Astrocyte of the cerebellum (primary cell): Measurements from ENCODE around the gene TAMALIN.

ENCODE experiments used
- DNase-seq: peaks from one replicate; pipeline ENCODE4 v3.0.0-alpha.2; 2011; ENCODE audit warnings: low read depth
- H3K4me3 ChIP-seq: 2 replicates; pipeline ENCODE4 v1.5.1; 2011; ENCODE audit warnings: mild to moderate bottlenecking, low read depth, low read length, moderate library complexity
- in situ Hi-C: cut with HindIII; loops from 2 replicates; pipeline ENCODE4 v1.10.0; 2017; ENCODE audit warnings: low sequenced_read_pairs
- TF ChIP-seq, protein P1 (sequence below): IDR thresholded peaks from 2 replicates; pipeline ENCODE4 v1.5.1; 2012; ENCODE audit warnings: low read length, low read depth, moderate library complexity, mild to moderate bottlenecking; ENCODE audit errors: missing control alignments

TAMALIN gene

DNA sequence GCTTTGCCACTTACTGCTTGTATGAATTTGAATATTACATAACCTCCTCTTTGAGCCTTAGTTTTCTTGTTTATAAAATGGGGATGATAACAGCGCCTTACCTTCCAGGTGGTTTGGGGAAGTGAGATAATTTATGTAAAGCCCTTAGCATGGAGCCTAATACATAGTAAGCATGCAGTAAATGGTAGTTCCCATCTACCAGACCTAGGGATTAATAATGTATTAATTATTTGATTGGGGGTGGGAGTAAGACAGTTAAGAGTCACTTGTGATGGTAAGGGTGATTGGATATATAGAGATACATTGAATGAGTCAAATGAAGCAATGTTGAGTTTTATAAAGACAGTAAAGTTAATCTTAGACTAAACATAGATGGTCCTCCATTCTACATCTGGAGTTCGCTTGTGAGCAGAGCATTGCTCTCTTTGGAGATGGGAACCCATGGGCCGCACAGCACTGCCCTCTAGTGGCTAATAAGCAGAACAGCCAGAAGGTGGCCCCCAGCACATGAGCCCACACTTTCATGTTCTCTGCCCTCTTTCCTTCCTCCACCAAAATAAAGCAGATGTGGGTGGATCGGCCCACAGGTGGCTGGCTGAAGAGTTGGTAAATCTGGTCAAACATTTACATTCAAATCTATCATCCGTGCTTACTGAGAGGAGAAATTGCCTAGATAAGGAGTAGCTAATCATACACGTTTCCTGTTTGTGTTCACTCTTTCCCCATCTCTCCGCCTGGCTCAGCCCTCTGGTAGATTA, 26.5 kb upstream of the TAMALIN start:
- H3K4me3 ChIP-seq, result no peak overlapping the region
- in situ Hi-C loops, result no loop called here
- DNase-seq, result peak; percentile 29
- TF ChIP-seq, protein P1, sequence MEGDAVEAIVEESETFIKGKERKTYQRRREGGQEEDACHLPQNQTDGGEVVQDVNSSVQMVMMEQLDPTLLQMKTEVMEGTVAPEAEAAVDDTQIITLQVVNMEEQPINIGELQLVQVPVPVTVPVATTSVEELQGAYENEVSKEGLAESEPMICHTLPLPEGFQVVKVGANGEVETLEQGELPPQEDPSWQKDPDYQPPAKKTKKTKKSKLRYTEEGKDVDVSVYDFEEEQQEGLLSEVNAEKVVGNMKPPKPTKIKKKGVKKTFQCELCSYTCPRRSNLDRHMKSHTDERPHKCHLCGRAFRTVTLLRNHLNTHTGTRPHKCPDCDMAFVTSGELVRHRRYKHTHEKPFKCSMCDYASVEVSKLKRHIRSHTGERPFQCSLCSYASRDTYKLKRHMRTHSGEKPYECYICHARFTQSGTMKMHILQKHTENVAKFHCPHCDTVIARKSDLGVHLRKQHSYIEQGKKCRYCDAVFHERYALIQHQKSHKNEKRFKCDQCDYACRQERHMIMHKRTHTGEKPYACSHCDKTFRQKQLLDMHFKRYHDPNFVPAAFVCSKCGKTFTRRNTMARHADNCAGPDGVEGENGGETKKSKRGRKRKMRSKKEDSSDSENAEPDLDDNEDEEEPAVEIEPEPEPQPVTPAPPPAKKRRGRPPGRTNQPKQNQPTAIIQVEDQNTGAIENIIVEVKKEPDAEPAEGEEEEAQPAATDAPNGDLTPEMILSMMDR, result peak; percentile 96

DNA sequence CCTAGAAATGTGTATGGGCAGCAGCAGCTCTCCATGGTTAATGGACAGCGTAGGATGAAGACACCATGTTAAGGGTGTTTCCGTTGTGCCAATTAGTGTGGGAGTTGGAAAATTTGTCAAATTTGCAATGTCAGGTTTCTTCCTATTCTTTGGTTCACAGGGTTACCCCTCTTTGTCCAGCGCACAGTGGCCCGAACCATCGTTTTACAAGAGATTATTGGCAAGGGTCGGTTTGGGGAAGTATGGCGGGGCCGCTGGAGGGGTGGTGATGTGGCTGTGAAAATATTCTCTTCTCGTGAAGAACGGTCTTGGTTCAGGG, 26.0 kb upstream of the TAMALIN start:
- in situ Hi-C loops, result no loop called here
- no peak overlapping the region for H3K4me3 ChIP-seq
- TF ChIP-seq, protein P1, result no peak
- DNase-seq, result no peak

DNA sequence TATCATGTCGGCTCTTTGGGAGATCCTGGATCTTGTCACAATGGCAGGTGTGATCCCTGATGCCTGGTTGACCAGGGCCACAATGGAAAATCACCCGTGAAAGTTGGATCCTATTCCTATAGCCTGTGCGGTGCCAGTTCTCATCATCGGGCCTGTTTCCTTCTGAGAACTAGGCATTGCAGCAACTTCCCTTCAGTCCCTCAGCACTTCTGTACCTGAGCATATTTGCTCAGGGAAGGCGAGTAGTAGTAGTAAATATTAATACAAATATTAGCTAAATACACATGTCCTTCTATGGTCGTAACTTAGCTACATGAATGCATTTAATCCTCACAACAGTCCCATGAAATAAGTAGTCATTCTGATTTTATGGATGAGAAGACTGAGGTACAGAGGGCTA, 22.1 kb upstream of the TAMALIN start:
- in situ Hi-C loops, result no loop called here

DNA sequence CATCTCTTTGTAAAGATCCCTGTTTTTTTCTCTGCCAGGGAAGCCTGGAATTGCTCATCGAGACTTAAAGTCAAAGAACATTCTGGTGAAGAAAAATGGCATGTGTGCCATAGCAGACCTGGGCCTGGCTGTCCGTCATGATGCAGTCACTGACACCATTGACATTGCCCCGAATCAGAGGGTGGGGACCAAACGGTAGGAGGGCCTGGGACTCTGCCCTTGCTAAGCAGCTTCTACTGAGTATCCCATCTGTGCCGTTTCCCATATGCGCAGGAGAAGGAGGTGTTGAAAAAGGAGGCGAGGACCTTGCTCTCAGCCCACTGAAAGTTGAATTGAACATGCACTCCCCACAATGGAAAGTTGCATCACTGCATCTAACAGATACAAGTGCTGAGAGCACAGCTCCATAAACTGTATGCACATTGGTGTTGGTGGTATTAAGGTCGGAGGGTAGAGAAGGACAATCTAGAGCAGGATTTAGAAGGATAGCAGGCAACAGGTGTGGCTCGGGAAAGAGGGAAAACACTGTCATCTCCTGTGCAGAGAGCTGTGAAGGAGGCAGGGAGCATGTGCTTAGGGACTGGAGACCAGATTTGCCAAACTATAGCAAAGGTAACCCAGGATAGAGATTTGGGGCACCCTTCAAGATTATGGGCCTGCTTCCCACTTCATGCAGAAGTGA, 21.5 kb upstream of the TAMALIN start:
- in situ Hi-C loops, result no loop called here
- no peak for DNase-seq
- TF ChIP-seq, protein P1, result no peak
- no peak overlapping the region for H3K4me3 ChIP-seq

More for the DNA sequence above, 22.1 kb upstream of the TAMALIN start:
- TF ChIP-seq, protein P1, result no peak
- H3K4me3 ChIP-seq, result no peak overlapping the region
- no peak for DNase-seq

DNA sequence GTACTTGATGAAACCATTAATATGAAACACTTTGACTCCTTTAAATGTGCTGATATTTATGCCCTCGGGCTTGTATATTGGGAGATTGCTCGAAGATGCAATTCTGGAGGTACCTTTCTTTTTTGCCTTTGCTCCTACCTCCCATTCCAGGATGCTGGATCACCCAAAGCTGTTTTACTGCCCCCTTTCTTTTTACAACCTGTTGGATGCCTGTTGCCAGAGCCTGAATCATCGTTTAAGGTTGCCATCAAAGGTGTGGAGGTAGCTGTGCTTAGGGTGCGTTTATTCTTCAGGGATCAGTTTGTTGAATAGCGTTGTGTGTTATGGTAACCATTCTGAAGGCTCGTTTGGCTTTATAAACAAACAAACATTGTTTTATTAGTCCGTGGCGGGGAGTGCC, 19.9 kb upstream of the TAMALIN start:
- no peak for DNase-seq
- no peak overlapping the region for H3K4me3 ChIP-seq
- in situ Hi-C loops, result no loop called here

DNA sequence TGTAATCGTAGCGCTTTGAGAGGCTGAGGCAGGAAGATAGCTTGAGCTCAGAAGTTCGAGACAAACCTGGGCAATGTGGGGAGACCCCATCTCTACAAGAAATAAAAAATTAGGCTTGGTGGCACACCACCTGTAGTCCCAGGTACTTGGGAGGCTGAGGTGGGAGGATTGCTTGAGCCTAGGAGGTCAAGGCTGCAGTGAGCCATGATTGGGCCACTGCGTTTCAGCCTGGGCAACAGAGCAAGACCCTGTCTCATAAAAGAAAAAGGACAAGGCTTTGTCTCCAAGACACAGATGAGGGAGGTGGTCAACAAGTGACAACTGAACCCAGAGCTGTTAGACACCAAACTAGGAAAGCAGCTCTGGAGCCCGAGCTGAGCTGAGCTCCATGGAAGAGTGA, 14.5 kb upstream of the TAMALIN start:
- no peak for DNase-seq
- no peak overlapping the region for H3K4me3 ChIP-seq
- in situ Hi-C loops, result no loop called here
- TF ChIP-seq, protein P1, result no peak

More for the DNA sequence above, 19.9 kb upstream of the TAMALIN start:
- TF ChIP-seq, protein P1, result no peak

DNA sequence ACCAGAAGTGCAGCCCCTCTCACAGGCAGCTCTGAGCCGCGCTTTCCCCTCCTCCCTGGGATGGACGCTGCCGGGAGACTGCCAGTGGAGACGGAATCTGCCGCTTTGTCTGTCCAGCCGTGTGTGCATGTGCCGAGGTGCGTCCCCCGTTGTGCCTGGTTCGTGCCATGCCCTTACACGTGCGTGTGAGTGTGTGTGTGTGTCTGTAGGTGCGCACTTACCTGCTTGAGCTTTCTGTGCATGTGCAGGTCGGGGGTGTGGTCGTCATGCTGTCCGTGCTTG, 12.3 kb upstream of the TAMALIN start:
- in situ Hi-C loops, result no loop called here

More for the DNA sequence above, 12.3 kb upstream of the TAMALIN start:
- H3K4me3 ChIP-seq, result no peak overlapping the region
- no peak for DNase-seq
- TF ChIP-seq, protein P1, result no peak
